HG02588 (cell line): ENCODE results near the gene DENND1B.
"Not testable (repeated sequence)": the region's sequence is repeated elsewhere in the genome, so short reads cannot be mapped to it uniquely, and the experiment has no call there.

Experiments
- ATAC-seq: cut with Tn5 transposase; IDR thresholded peaks from one replicate; pipeline ENCODE4 v1.9.1; 2021; ENCODE audit warnings: mild to moderate bottlenecking, moderate library complexity; ENCODE audit not compliant: unreplicated experiment

DENND1B gene

GRCh38 chr1:197572169-197572568 lies 203.1 kb downstream of the DENND1B start:
- ATAC-seq, result no peak

GRCh38 chr1:197567442-197567841 lies 207.8 kb downstream of the DENND1B start:
- no peak for ATAC-seq

- ATAC-seq, result no peak
Observed at GRCh38 chr1:197561041-197561440, 214.2 kb downstream of the DENND1B start.

- no peak for ATAC-seq
Observed at GRCh38 chr1:197559655-197560054, 215.6 kb downstream of the DENND1B start.

- ATAC-seq, result no peak
Observed at GRCh38 chr1:197559244-197559643, 216.0 kb downstream of the DENND1B start.

GRCh38 chr1:197557302-197557701 lies 218.0 kb downstream of the DENND1B start:
- no peak for ATAC-seq

GRCh38 chr1:197553281-197553680 lies 222.0 kb downstream of the DENND1B start:
- ATAC-seq, result no peak

- no peak for ATAC-seq
Observed at GRCh38 chr1:197546989-197547388, 228.3 kb downstream of the DENND1B start.

- no peak for ATAC-seq
Observed at GRCh38 chr1:197544553-197544952, 230.7 kb downstream of the DENND1B start.

- no peak for ATAC-seq
Observed at GRCh38 chr1:197544130-197544529, 231.2 kb downstream of the DENND1B start.

GRCh38 chr1:197541411-197541810 lies 233.9 kb downstream of the DENND1B start:
- no peak for ATAC-seq

- no peak for ATAC-seq
Observed at GRCh38 chr1:197526736-197527371, 248.4 kb downstream of the DENND1B start.

GRCh38 chr1:197521118-197521739 lies 254.1 kb downstream of the DENND1B start:
- ATAC-seq, result peak; percentile 48

- ATAC-seq, result no peak
Observed at GRCh38 chr1:197519741-197520334, 255.4 kb downstream of the DENND1B start.

GRCh38 chr1:197515421-197515820 lies 259.9 kb downstream of the DENND1B start:
- no peak for ATAC-seq

- ATAC-seq, result no peak
Observed at GRCh38 chr1:197510691-197511378, 264.4 kb downstream of the DENND1B start.

GRCh38 chr1:197496722-197497121 lies 278.6 kb downstream of the DENND1B start:
- no peak for ATAC-seq

GRCh38 chr1:197491505-197491904 lies 283.8 kb downstream of the DENND1B start:
- ATAC-seq, result not testable (repeated sequence)

- no peak for ATAC-seq
Observed at GRCh38 chr1:197486946-197487345, 288.3 kb downstream of the DENND1B start.

GRCh38 chr1:197485790-197486189 lies 289.5 kb downstream of the DENND1B start:
- ATAC-seq, result no peak

GRCh38 chr1:197481101-197481500 lies 294.2 kb downstream of the DENND1B start:
- ATAC-seq, result no peak

- ATAC-seq, result no peak
Observed at GRCh38 chr1:197480446-197480845, 294.8 kb downstream of the DENND1B start.
